NB4 (cell line): ENCODE measurements around the gene RNF187.

Source experiments
- POLR2A ChIP-seq: IDR thresholded peaks from 2 replicates; pipeline ENCODE4 v1.6.1; 2011; ENCODE audit warnings: mild to moderate bottlenecking; ENCODE audit not compliant: insufficient read length; ENCODE audit errors: extremely low read depth
- TF ChIP-seq, protein P1 (sequence below): IDR thresholded peaks from one replicate; pipeline ENCODE4 v1.5.1; 2012; ENCODE audit warnings: low read depth, low read length

DNA sequence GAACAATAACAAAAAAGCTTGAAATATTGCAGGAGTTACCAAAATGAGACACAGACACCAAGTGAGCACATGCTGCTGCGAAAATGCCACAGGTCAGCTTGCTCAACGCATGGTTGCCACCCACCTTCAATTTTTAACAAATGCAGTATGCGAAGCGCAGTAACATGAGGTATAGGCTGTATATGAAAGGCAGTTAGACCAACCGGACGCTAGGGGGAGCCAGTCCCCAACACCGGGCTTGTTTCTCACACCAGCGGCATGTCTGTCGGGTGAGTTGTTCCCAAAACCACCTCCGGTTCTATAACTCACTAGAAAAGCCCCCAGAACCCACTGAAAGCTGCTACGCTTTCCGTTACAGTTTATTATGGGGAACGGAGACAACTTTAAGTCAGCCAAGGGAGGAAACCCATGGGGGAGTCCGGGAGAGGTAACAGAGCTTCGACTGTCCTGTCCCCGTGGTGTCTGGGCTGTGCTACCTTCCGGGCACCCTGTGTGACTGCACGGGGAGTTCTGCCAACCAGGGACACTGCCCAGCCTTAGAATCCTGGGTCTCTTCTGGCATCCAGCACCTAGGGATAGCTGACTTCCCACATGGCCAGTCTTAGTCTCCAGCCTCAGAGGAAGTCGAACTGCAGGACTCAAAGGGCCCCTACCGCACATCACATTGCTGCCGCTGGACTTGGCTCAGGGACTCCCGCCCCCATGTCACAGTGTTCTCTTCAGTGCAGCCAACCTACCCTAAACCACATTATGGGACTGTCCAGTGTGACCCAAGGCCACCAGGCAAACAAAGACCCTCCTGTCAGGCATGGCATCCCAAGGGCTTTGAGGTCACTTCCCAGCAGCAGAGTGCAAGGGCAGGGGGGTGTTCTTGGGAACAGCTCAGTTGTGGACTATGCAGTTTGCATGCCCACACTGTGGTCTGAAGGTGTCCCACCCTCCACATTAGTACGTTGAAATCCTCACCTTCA lies 14.0 kb downstream of the RNF187 start:
- TF ChIP-seq POLR2A = no peak
- TF ChIP-seq, protein P1, sequence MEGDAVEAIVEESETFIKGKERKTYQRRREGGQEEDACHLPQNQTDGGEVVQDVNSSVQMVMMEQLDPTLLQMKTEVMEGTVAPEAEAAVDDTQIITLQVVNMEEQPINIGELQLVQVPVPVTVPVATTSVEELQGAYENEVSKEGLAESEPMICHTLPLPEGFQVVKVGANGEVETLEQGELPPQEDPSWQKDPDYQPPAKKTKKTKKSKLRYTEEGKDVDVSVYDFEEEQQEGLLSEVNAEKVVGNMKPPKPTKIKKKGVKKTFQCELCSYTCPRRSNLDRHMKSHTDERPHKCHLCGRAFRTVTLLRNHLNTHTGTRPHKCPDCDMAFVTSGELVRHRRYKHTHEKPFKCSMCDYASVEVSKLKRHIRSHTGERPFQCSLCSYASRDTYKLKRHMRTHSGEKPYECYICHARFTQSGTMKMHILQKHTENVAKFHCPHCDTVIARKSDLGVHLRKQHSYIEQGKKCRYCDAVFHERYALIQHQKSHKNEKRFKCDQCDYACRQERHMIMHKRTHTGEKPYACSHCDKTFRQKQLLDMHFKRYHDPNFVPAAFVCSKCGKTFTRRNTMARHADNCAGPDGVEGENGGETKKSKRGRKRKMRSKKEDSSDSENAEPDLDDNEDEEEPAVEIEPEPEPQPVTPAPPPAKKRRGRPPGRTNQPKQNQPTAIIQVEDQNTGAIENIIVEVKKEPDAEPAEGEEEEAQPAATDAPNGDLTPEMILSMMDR = peak; percentile 88
